Measurements from ENCODE around the gene GPC5.
"Not testable (repeated sequence)": the region's sequence is repeated elsewhere in the genome, so short reads cannot be mapped to it uniquely, and the experiment has no call there.

Gene GPC5

DNA sequence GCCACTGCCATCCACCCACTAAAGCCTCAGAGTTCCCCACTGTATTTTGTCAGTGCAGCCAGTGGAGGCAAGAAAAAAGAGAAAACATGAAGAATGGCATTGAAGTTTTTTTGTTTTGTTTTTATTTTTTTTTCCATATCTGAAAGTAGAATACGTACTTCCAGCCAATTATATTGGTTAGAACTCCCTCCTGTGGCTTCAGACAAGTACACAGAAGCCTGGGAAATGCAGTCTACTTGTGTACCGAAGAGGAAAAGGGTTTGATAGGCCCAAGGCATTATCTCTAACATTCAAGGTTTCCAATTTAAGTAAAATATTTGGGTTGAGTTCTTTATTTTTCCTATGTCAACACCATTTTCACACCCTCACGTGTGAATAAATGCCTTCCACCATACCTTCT is 1131.9 kb downstream of the GPC5 start:
- no peak for DNase-seq (ENCODE audit: low read depth, low spot score)

DNA sequence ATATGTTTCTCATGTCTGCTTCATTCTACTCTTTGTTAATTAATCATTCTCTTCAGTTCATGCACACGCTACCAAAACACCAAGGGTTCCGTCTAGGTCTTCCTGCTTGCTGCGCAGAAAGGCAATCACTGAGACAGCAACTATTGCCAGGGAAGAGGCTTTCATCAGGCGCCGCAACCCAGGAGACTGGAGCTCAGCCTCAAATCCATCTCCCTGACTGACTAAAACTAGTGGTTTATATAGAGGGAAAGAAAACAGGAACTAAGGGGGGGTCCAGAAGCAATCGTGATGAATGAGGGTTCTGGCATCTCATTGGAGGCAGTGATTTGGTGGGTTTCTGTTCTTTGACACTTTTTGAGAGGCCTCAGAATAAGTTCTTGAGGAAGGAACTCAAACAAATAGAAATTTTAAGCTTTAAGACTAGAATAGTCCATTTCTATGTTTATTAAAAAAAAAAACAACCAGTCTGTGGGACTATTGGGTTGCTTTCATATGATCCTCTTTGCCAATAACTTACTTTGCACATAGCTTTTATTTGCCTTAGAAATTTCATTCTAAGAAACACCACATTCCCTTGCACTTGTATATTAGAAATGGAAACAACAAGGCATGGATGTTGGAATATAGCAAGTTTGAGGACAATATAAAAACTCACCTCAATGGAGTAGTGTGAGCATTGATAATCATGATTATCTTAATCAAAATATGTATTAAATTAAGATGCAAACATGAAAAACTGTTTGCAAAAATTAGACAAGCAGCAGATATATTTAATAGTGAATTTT is 1137.0 kb downstream of the GPC5 start:
- no peak for DNase-seq (ENCODE audit: low read depth, low spot score)

DNA sequence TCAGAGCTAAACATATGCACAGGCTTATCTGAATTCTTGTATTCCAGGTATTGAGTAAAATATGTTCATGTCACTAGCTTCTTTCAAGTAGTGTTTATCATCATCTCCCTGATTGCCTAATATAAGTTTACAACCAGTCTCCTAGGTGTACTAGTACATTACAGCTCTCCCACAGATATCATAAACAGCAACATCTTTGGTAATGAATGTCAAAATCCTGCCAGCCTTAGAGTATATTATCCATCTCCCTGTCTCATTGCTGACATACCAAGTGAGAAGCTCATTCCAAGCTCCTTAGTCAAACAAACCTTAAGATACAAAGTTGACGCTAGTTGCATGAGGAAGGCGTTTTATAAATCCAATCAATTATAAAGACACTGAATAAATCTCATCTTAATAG is 1139.0 kb downstream of the GPC5 start:
- DNase-seq (ENCODE audit: low read depth, low spot score) = no peak

DNA sequence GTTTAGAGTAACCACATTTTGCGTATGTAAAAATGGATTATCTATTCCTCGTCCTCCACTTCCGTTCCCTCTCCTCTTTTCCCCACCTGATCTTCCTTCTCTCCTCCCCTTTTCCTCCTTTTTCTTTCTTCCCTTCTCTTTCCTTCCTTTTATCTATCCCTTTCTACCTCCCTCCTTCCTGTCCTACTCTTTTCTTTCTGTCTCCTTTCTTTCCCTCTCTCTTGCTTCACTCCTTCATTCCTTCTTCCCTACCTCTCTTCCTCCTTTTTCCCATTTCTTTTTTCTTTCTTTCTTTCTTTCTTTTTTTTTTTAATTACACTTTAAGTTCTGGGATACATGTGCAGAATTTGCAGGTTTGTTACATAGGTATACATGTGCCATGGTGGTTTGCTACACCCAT is 1139.7 kb downstream of the GPC5 start:
- no peak for DNase-seq (ENCODE audit: low read depth, low spot score)

DNA sequence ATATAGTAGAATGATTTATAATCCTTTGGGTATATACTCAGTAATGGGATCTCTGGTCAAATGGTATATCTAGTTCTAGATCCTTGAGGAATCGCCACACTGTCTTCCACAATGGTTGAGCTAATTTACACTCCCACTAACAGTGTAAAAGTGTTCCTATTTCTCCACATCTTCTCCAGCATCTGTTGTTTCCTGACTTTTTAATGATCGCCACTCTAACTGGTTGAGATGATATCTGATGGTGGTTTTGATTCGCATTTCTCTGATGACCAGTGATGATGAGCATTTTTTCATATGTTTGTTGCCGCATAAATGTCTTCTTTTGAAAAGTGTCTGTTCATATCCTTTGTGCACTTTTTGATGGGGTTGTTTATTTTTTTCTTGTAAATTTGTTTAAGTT is 1140.7 kb downstream of the GPC5 start:
- not testable (repeated sequence) for DNase-seq (ENCODE audit: low read depth, low spot score)

DNA sequence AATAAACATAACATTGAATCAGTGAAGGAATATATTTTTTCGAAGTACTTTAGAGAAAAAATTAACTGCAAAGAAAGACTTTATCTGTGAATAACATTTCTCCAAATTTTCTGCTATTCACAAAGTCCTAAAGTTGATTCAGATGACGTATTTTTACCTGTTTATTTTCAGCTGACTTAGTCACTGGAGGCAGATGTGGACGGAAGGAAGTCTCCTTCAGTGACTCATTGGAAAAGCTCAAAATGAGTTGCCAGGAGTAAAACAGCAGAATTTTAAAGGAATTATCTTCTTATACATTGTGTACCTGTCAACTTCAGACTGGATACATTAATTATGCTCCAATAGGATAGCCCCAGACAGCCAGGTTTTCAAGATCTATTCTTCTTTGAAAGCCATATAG is 1148.8 kb downstream of the GPC5 start:
- DNase-seq (ENCODE audit: low read depth, low spot score) = no peak

DNA sequence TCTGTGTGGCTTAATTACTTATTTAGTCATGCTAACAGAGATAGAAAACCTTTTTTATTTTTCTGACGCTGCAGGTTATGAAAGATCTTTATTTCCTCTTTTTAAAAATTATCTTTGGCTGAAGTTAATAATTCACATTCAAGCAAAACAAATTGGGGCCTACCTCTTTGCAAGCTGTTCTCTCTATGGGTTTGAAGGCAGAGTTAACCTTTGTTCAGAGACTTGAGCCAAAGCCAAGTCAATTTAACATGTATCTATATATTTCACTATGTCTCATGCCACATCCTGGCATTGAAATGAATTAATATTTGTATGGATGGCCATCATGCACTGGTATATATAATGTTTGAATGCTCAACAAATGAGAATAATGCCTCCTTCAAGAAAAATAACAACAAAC is 1150.9 kb downstream of the GPC5 start:
- no peak for DNase-seq (ENCODE audit: low read depth, low spot score)

DNA sequence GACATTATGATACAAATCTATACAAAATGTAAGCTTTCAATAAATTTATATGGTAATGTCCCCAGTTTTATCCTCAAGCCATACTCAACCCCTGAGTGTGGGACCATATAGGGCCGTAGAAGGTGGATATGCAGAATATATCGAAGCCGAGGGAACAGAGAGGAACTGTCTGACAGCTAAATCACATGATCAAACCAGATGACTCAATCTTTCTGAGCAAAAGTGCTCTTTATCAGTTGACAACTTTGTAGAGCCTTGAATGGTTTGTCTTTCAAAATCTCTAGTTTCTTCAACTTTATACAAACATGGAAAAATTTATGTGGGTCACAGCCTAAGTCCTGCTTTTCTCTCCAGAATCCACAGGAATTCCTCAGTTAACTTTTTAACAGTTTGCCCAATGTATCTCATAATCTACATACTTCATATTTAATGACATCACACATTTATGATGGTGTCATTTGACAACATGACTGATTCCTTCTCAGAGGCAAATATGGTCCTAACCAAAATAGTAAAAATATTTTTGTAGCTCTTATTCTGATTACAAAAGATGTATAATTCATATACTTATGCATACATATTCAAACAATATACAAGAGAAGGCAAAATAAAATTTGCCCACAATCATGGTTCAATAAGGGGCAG is 1155.2 kb downstream of the GPC5 start:
- no peak for DNase-seq (ENCODE audit: low read depth, low spot score)

DNA sequence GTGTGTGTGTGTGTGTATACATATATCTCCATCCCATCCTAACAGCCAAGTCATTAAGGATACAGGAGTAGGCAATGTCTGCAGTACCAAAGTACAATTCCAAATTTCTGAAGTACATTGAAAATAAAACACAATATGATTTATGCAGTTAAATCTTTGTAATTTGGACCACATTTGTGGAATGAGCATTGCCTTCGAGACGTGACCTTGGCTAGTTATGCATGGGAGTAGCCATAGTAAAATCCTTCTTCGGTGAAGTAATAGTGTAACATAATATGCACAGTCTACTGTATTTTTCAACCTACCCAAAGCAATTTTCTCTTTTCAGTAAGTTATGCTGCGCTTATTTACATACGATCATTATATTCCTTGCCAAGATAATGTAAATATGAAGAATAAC is 1162.5 kb downstream of the GPC5 start:
- no peak for DNase-seq (ENCODE audit: low read depth, low spot score)

DNA sequence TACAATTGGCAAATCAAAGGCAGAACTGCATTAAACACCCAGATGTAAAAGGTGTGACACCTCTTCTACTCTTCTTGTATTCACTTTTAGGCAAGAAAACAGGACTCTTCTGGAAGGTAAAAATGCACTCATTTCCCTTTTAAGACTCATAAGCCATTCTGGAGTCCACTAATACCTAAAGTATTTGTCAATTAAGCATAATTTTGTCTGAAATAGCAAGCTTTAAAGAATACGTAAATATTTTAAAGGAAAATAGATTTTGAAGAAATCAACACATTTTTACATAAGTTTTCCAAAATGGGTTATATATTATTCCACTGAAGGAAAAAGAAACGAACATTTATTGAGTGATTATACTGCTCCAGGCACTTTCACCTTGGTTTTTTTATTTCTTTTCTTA is 1166.5 kb downstream of the GPC5 start:
- no peak for DNase-seq (ENCODE audit: low read depth, low spot score)

DNA sequence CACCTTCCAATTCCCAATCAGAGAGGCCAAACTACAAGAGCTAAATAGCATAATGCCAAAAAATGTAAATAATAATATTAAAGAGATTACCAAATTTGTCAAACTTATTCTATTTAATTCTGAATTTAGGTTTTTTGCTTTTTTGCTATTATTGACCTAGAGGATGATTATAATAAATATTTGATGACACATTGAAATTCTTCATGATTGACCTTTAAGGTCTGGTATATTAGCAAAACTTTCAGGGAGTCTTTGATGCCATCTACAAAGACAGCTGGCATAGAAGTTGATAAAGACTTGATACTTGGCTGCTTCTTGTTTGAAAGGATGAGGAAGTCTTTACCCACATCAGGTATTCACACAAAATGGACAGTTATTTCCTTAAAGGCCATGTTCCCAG is 1168.3 kb downstream of the GPC5 start:
- DNase-seq (ENCODE audit: low read depth, low spot score) = no peak

DNA sequence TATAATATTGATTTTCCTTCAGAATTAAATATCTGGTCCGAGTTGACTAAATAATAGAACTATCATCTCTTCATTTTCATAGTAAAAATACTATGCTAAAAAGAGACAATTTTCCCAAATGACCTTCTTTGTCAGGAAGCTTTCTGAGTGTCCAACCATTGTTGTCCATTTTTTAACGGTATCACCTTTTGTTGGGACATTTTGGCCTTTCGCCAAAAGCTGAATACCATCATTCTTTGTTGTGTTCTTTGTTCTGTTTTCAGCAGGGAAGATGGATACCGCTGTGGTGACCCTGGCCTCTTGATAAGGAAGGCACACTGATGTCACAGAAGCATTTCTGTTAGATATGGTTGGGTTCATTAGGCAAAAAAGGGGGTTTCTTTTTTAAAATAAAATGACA is 1173.8 kb downstream of the GPC5 start:
- no peak for DNase-seq (ENCODE audit: low read depth, low spot score)

DNA sequence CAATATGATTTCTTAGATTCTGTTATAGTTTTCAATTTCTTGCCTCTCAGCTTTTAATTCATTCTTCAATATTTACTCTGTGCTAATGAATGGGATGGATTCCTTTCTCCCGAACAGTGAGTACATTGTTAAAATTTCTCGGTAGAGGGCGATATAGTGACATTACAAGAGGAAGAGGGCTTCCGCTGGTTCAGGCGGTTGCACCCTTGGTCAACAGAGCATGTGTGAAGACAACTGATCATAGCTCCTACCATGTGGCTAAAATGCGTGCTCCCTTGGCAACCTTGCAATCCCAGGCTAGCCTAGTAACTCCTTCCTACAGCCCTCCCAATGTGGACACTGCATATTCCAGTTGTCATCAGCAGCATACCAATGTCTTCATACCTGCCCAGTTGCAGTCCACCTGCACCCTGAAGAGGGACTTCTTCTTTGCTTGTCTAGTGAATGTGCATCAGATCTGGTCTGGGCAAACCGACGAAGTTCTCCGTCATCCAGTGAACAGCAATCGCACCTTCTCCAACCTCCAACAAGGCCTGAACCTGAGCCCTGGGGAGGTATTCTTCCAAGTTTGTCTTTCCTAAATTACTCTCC is 1175.1 kb downstream of the GPC5 start:
- DNase-seq (ENCODE audit: low read depth, low spot score) = no peak

DNA sequence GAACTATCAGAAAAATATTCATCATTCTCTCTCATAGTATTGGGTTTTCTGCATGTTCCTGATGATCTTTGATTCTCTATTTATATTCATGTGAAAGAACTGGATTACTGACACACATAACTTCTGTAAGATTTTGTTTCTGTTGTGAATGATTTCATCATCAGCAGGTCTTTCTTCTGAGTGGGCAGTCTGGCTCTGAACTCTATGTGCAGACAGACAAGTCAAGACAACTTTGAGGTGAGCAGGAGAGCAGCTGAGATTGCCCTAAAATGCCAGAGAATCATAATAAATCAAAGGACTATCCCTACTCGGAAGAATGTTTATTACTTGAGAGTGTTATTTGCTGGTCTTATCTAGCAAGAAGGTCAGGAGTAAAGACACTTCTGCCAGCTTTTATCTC is 1176.1 kb downstream of the GPC5 start:
- no peak for DNase-seq (ENCODE audit: low read depth, low spot score)

DNA sequence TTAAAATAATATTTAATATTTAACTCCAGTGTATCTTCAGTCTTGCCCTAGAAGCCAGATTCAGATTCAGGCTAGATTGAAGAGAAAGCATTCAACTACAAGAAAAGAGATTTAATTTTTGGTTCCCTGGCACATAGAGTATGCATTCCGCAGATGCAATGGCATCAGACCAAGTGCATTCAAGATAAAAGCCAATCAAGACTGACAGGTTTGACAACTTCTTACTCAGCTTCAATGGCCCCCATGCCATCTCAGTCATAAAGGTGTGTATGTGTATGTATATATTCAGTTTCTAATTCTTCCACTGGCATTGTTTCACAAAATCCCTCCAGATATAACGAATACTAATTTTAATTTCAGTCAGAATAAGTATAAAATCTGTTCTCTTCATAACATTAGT is 1177.4 kb downstream of the GPC5 start:
- no peak for DNase-seq (ENCODE audit: low read depth, low spot score)

DNA sequence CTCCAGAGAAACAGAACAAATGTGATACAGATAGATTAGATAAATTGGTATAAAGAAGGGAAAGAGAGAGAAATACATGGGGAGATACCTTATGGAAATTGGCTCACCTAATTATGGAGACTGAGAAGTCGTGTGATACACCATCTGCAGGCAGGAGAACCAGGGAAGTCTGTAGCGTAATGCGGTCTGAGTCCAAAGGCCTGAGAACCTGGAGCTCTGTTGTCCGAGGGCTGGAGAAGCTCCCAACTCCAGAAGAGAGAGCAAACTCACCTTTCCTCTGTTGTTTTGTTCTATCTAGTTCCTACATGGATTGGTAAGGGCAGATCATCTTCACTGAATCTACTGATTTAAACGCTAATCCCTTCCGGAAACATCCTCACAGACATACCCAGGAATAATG is 1179.9 kb downstream of the GPC5 start:
- no peak for DNase-seq (ENCODE audit: low read depth, low spot score)

DNA sequence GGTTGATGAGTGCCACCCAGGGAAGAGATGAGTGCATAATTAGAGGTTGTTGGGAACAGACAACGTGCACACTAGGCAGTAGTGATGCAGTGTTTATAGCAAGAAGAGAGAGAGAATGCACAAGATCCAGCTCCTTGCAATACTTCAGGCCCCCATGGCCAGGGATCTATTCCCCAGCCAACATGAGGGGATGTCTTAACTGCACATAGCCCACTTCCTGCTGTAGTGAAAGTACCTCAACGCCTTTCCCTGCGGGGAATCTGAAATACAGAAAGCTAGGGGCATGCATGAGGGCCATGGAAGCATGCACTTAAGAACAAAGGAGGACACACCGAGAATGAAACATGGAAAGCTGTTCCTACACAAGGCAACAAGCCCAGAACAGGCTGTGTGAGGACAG is 1191.5 kb downstream of the GPC5 start:
- no peak for DNase-seq (ENCODE audit: low read depth, low spot score)

DNA sequence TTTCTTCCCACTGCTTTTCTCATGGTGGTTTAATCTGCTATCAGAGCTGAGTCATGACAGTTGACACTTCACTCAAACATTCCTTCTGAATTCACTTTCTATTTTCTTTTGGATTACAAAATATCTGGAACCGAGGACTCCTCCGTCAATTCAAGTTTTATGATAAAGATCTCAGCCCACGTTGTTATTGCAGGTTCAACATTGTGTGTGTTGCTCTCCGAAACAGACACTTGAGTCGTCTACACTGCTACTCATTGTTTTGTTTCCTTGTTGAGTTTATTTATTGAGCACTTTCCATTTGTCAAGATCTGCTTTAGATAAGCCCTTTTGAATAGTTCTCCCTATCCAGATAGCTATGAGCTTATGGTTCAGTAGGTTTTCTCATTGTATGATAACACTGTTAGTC is 1192.1 kb downstream of the GPC5 start:
- no peak for DNase-seq (ENCODE audit: low read depth, low spot score)

DNA sequence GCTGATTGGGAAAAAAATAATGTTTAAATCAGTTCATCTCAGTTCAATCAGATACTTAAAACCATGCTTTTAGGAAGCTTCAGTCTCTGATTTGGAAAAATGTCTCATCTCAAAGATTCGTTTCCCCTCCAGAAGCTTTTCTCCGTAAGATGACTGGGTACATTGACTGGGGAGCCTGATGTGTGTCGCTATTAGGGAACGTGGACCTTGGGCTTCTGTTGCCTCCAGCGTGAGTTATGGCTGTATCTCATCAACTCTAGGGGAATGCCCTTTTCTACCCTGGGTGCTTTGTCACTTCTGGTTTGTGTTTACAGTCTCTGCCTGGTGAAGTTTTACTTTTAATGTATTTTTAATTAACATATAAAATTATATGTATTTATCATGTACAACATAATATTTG is 1192.7 kb downstream of the GPC5 start:
- no peak for DNase-seq (ENCODE audit: low read depth, low spot score)

DNA sequence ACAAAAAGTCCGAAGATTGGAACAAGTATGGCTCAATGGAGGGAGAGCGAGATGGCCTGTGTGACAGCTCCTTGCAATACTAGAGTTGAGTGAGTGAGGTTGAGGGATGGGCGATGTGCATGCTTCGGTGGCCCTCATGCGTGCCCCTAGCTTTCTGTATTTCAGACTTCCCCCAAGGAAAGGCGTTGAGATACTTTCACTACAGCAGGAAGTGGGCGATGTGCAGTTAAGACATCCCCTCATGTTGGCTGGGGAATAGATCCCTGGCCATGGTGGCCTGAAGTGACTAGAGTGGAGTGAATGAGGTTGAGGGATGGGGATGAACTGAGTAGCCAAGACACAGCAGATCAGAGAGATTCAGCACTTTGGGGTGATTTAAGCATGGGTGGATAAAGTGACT is 1194.3 kb downstream of the GPC5 start:
- no peak for DNase-seq (ENCODE audit: low read depth, low spot score)

DNA sequence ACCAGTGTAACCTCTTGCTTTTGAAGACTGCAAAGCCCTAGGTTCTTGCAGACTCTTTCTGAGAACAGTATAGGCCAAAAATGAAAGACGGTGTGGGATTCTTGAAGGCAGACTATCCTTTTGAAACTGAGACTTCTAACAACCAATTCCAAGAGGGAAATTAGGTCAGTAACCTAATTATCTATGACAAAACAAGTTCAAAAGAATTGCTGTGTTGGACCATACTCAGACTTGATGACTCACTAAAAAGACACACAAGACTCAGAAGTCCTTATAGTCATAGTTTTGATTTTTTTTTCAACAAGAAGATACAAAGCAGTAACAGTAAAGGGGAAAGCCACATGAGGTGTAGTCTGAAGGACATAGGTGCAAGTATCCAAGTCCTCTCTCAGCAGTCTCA is 1204.1 kb downstream of the GPC5 start:
- no peak for DNase-seq (ENCODE audit: low read depth, low spot score)

DNA sequence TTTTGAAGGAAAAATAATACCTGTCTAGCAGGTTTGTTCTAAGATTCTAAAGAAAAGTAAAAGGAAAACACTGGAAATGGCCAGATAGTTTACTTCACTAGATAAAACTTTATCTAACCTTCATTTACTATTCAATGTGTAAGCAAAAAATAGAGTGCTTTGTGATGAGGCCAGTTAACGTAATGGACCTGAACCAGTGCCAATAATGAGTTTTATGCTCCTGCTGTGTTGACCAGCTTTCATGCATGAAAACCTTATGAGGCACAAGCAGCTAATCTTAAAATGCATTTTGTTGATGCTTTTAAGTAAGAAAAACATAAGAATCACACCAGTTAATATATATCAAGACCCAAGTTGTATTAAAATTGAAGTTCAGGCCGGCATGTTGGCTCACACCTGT is 1211.0 kb downstream of the GPC5 start:
- DNase-seq (ENCODE audit: low read depth, low spot score) = no peak

DNA sequence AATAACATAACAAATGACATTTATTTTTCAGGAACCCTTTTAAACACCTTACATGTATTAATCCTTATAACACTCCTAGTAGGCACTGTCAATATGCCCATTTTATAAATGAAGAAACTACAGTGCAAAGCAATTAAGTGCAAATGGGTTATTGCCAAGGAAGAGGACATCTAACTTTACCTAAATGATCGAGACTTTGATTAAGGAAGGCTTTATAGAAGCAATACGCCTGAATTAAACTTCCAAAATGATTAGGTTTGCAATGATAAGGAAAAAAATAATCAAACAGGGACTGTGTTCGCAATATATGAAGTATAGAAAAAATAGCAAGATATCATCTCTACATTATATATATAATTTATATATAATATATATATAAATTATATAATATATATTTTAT is 1214.5 kb downstream of the GPC5 start:
- no peak for DNase-seq (ENCODE audit: low read depth, low spot score)

Measured in activated CD4-positive, CD25-positive, alpha-beta regulatory T cell treated with anti-CD3 and anti-CD28 coated beads, Interleukin-2, amount 50 U/mL, for 16 hours (primary cell).